ENCODE data around the gene GALC.

Gene GALC

GRCh38 chr14:87896393-87897380 lies 96.3 kb downstream of the GALC start:
- Histone ChIP-seq H3K9me3 (ENCODE audit: control insufficient read depth in 1 of 2, low read length in 2 of 2) (no peaks in the 10 kb centered on the region), H3K9ac (ENCODE audit: low read depth in 1 of 2, low read length in 2 of 2) (no peak overlapping the region), H3K27me3 (ENCODE audit: control insufficient read depth in 1 of 2, insufficient read depth in 2 of 2, low read length in 2 of 2) (peaks cover 0 to 3% of the 10 kb centered on the region in 2 donors), H3K4me3 (ENCODE audit: low read depth in 1 of 2, low read length in 2 of 2) (no peak overlapping the region), H3K36me3 (ENCODE audit: control insufficient read depth in 1 of 2, insufficient read depth in 2 of 2, low read length in 2 of 2) (no peaks in the 10 kb centered on the region), H3K4me1 (ENCODE audit: control insufficient read depth in 1 of 2, insufficient read depth in 2 of 2, low read length in 2 of 2) (no peaks in the 10 kb centered on the region), H3K27ac (ENCODE audit: low read depth, low read length) (no peak overlapping the region)

GRCh38 chr14:87894920-87895319 lies 98.1 kb downstream of the GALC start:
- Histone ChIP-seq H3K4me3 (ENCODE audit: low read depth in 1 of 2, low read length in 2 of 2) (no peak overlapping the region), H3K9ac (ENCODE audit: low read depth in 1 of 2, low read length in 2 of 2) (no peak overlapping the region), H3K36me3 (ENCODE audit: control insufficient read depth in 1 of 2, insufficient read depth in 2 of 2, low read length in 2 of 2) (no peaks in the 10 kb centered on the region), H3K27me3 (ENCODE audit: control insufficient read depth in 1 of 2, insufficient read depth in 2 of 2, low read length in 2 of 2) (peaks cover 0 to 3% of the 10 kb centered on the region in 2 donors), H3K4me1 (ENCODE audit: control insufficient read depth in 1 of 2, insufficient read depth in 2 of 2, low read length in 2 of 2) (no peaks in the 10 kb centered on the region), H3K9me3 (ENCODE audit: control insufficient read depth in 1 of 2, low read length in 2 of 2) (no peaks in the 10 kb centered on the region), H3K27ac (ENCODE audit: low read depth, low read length) (no peak overlapping the region)

- H3K36me3 ChIP-seq (ENCODE audit: control insufficient read depth in 1 of 2, insufficient read depth in 2 of 2, low read length in 2 of 2): no peaks in the 10 kb centered on the region
- H3K27ac ChIP-seq (ENCODE audit: low read depth, low read length): no peak overlapping the region
- H3K4me1 ChIP-seq (ENCODE audit: control insufficient read depth in 1 of 2, insufficient read depth in 2 of 2, low read length in 2 of 2): no peaks in the 10 kb centered on the region
- no peak overlapping the region for H3K9ac ChIP-seq (ENCODE audit: low read depth in 1 of 2, low read length in 2 of 2)
- H3K4me3 ChIP-seq (ENCODE audit: low read depth in 1 of 2, low read length in 2 of 2): no peak overlapping the region
- no peaks in the 10 kb centered on the region for H3K9me3 ChIP-seq (ENCODE audit: control insufficient read depth in 1 of 2, low read length in 2 of 2)
- no peaks in the 10 kb centered on the region for H3K27me3 ChIP-seq (ENCODE audit: control insufficient read depth in 1 of 2, insufficient read depth in 2 of 2, low read length in 2 of 2)
Measured at GRCh38 chr14:87892763-87893162, 100.2 kb downstream of the GALC start.

- Histone ChIP-seq H3K4me3 (ENCODE audit: low read depth in 1 of 2, low read length in 2 of 2) (no peak overlapping the region), H3K27ac (ENCODE audit: low read depth, low read length) (no peak overlapping the region), H3K9me3 (ENCODE audit: control insufficient read depth in 1 of 2, low read length in 2 of 2) (no peaks in the 10 kb centered on the region), H3K9ac (ENCODE audit: low read depth in 1 of 2, low read length in 2 of 2) (no peak overlapping the region), H3K4me1 (ENCODE audit: control insufficient read depth in 1 of 2, insufficient read depth in 2 of 2, low read length in 2 of 2) (no peaks in the 10 kb centered on the region), H3K27me3 (ENCODE audit: control insufficient read depth in 1 of 2, insufficient read depth in 2 of 2, low read length in 2 of 2) (no peaks in the 10 kb centered on the region), H3K36me3 (ENCODE audit: control insufficient read depth in 1 of 2, insufficient read depth in 2 of 2, low read length in 2 of 2) (no peaks in the 10 kb centered on the region)
Measured at GRCh38 chr14:87888136-87888999, 104.6 kb downstream of the GALC start.

GRCh38 chr14:87883750-87884149 lies 109.2 kb downstream of the GALC start:
- H3K9ac ChIP-seq (ENCODE audit: low read depth in 1 of 2, low read length in 2 of 2): no peak overlapping the region
- H3K4me1 ChIP-seq (ENCODE audit: control insufficient read depth in 1 of 2, insufficient read depth in 2 of 2, low read length in 2 of 2): no peaks in the 10 kb centered on the region
- H3K4me3 ChIP-seq (ENCODE audit: low read depth in 1 of 2, low read length in 2 of 2): no peak overlapping the region
- no peaks in the 10 kb centered on the region for H3K9me3 ChIP-seq (ENCODE audit: control insufficient read depth in 1 of 2, low read length in 2 of 2)
- H3K27ac ChIP-seq (ENCODE audit: low read depth, low read length): no peak overlapping the region
- H3K36me3 ChIP-seq (ENCODE audit: control insufficient read depth in 1 of 2, insufficient read depth in 2 of 2, low read length in 2 of 2): no peaks in the 10 kb centered on the region
- H3K27me3 ChIP-seq (ENCODE audit: control insufficient read depth in 1 of 2, insufficient read depth in 2 of 2, low read length in 2 of 2): no peaks in the 10 kb centered on the region

Measured in duodenal mucosa (tissue), 2 donors.